HS-5 (cell line): ENCODE data around the gene OTUD4.
A peak's percentile ranks its signal among the peaks of the same experiment; 100 is the strongest.
"Not testable (repeated sequence)": the region's sequence is repeated elsewhere in the genome, so short reads cannot be mapped to it uniquely, and the experiment has no call there.

Source experiments
- DNase-seq: peaks from one replicate; pipeline ENCODE4 v3.0.0-alpha.2; 2012; ENCODE audit warnings: low read depth

The OTUD4 gene

GRCh38 chr4:145179281-145179860 is 1.0 kb downstream of the OTUD4 start:
- DNase-seq = no peak

DNA sequence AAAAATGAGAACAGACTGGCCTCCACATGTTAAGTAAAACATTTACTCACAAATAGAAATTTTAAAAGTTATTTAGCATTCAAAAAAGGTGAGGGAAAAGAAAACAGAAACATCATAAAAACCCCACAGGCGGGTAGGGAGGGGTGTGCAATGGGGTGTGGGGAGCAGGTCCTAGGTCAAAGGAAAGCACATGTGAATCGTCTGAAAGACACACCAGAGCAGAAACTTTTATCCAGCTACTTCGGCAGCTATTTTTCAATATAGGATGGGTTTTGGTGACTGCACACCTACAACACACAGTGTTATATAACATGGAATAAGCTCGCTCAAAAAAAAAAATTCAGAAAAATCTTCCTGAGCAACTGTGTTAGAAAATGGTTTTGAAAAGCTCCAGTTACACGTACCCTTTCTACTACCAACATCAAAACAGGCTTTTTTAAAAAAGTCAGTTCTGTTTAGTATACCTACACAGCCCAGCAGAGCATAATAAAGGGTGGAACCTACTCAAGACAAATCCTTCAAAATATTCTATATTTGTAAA is 1.6 kb downstream of the OTUD4 start:
- DNase-seq = no peak

- no peak for DNase-seq
Observed at GRCh38 chr4:145177906-145178538, 2.4 kb downstream of the OTUD4 start.

- DNase-seq = no peak
Observed at GRCh38 chr4:145177511-145177905, 2.9 kb downstream of the OTUD4 start.

DNA sequence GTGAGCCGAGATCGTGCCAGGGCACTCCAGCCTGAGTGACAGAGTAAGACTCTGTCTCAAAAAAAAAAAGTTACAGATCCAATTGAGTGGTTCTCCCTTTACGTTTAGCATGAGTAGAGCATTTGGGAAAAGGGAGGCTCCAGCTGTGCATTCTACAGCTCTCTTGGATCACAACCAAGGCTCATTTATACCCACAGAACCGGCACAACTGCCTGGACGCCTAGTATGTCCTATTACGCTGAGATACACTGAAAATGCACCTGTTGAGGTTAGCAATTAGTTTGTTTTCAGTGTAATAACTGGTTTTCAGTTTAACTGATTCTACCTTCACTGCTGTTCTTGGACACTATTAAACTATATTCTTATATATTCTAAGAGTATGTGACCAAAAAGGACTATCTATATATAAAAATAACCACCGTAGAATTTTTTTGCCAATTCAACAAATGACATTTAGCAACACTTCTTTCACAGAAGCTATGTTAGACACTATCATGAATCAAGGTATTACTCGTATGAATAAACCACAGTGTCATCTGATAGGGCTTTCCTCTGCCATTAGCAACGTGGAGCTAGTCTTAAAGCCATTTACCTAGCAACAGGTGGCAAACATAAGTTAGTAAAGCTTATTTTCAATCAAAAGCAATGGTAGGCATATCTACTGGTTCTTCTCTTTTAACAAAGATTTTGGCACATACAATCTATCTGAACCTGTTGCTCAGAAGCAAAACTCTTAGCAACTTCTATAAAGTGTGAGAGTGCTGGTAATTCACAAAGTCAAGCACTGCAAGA is 3.6 kb downstream of the OTUD4 start:
- no peak for DNase-seq

- no peak for DNase-seq
Observed at GRCh38 chr4:145171911-145172310, 8.5 kb downstream of the OTUD4 start.

- DNase-seq = no peak
Observed at GRCh38 chr4:145170223-145170622, 10.2 kb downstream of the OTUD4 start.

GRCh38 chr4:145168581-145169187 is 11.7 kb downstream of the OTUD4 start:
- DNase-seq = no peak

DNA sequence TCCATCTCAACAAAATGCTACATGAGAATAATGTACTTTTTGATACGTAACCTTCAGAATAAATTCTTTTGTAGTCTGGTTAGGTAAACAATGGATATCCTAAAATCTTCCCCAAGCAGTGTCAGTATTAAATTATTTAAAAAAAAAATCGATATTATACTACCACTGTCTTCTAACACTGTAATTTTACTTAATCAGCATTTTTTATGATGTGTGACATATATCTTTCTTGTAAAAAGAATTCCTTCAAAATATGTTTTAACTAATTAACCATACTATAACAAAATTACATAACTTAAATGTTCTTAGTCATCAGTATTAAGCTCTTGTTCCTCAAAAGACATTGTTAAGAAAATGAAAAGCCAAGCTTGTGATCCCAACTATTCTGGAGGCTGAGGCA is 12.5 kb downstream of the OTUD4 start:
- no peak for DNase-seq

DNA sequence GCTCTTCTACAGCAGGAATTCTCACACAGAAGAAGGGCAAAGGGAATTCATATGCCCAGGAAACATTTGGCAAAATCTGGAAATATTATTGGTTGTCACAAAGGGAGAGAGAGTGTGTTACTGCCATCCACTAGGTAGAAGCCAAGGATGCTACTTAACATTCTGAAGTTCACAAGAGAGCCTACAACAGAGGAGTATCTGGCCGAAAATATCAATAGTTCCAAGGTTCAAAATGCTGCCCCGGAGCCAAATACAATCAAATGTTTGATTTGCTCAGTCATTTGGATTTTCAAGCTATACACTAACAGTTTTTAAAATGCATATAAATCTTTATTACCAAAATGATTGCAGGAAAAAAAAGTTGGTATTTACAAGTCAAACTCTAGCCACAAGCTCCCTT is 18.8 kb downstream of the OTUD4 start:
- DNase-seq = no peak

DNA sequence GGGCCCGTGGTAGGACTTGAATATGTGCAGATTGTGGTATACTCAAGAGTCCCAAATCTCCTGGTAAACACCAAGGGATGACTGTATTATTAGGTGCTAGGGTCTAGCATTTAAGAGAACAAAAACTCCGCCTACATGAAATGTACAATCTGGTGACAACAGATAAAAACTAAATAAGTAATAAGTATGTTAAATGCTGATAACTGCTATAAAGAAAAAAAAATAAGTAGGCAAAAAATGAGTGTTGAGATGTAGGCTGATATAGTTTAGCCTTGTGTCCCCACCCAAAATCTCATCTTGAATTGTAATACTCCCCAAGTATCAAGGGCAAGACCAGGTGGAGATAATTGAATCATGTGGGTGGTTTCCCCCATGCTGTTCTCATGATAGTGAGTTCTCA is 23.4 kb downstream of the OTUD4 start:
- DNase-seq = no peak

GRCh38 chr4:145155268-145155870 is 25.0 kb downstream of the OTUD4 start:
- DNase-seq = no peak

GRCh38 chr4:145154573-145154972 is 25.8 kb downstream of the OTUD4 start:
- no peak for DNase-seq

- no peak for DNase-seq
Observed at GRCh38 chr4:145153904-145154298, 26.5 kb downstream of the OTUD4 start.

DNA sequence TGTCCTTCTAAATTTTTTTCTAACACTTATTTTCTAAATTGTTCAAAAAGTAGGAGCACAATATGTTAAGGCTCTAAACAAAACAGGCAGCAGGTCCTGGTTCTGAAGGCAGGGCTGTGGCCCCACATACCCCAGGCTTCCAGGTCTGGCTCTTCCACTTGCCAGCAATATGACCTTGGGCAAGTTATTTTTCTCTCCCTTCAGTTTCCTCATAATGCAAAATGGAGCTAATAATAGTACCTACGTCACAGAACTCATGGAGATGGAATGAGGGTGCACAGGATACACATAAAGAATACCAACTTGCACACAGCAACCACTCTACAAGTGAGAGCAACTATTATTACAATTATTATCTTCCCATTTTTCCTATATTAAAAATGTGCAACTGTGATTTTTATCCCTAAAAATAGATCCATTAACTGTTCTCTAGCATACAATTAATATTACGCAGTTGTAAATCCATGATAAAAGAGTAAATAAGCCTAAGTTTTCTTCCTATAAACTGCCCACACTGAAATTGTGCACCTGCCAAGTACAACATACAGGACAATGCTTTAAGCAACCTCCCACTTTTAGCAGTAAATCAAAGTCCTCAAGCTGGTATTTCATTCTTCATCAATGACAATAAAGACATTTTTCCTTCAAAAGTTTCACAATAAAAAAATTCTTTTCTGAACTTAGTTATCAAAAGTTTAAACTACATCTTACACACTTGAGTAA is 27.0 kb downstream of the OTUD4 start:
- DNase-seq = no peak

GRCh38 chr4:145148980-145149379 is 31.4 kb downstream of the OTUD4 start:
- no peak for DNase-seq

DNA sequence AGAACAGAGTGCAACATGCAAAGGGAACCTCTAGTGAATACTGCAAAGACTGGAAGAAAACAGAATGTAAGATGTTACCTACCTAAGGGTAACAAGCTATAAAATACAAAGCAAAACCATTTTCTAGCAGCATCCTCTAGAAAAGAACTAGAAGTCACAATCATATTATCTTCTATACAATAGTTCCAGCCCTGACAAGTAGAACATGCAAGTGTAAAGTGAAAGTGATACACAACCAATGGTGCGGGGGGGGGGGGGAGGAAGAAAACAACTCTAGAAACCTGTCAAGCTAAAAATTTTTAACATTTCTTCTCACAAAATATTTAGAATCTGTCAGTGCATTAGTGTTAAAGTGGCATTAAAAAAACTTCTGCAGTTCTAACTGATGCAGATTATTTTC is 44.2 kb downstream of the OTUD4 start:
- not testable (repeated sequence) for DNase-seq

GRCh38 chr4:145132511-145133098 is 47.8 kb downstream of the OTUD4 start:
- no peak for DNase-seq

DNA sequence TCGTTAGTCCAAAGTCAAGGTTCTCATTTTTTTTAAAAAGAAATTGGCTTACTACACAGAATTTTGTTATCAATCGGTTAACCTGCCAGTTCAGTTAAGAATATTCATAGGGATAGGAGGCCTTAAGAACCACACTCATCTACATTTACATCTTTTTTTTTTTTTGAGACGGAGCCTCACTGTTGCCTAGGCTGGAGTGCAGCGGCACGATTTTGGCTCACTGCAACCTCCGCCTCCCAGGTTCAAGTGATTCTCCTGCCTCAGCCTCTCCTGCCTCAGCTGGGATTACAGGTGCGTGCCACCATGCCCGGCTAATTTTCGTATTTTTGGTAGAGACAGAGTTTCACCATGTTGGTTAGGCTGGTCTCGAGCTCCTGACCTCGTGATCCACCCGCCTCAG is 48.5 kb downstream of the OTUD4 start:
- no peak for DNase-seq

DNA sequence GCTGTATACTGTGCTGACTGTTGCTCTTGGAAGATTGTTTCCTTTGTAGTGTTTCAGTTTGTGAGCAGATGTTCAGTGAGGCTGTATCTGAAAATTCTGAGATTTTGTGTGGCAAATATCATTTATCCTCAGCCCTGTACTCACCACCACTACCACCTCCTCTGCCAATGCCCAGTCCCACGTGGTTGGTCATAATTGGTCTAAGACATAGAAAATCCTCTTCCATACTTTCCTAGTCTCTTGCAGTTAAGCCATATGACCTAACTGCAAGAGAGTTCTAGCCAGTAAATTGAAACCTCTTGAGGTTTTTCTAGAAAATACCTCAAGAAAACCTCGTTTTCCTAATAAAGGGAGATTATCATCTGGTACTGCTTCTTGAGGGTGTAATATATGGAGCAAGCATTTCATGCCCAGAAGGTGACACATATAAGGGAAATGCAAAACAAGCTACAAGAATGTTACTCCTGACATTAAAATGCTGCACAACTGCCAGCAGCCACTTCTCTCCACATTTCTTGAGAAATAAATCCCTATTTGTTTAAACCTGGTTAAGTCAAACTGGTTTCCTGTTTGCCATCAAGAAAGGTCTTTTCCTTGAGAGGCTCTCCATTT is 49.5 kb downstream of the OTUD4 start:
- peak; percentile 68 for DNase-seq

DNA sequence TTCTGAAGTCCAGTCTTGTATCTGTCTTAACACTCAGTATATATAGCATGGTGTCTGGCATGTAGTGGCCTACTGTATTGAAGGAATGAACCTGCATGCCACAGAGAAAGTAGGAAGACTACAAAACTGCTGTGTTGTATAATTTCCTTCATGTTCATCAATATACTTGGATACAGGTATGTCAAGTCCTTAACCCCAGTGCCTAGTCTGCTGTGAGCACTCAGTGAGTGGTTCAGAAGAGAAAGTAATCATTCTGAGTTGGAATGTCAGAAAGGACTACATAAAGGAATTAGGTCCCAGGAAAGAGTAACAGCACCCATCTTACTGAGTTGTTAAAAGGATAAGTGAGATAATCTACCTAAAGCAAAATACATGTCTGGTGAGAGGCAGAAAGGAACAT is 50.3 kb downstream of the OTUD4 start:
- DNase-seq = no peak
